Smooth muscle cell (in vitro differentiated cells): Measurements from ENCODE around the gene SLC49A3. TPM values are rescaled to one million over a fixed set of nuclear protein-coding genes. Genes with fewer than 3 reads are reported as not detected.

Experiments used
- DNase-seq: peaks from one replicate; lab custom pipeline; 2025; ENCODE audit not compliant: unreplicated experiment; lab: John Stamatoyannopoulos, UW
- H2AFZ ChIP-seq: fragments of 200-600 bp; sonication (generic); 2 replicates; pipeline ENCODE4 v1.6.0; 2016; ENCODE audit warnings: antibody characterized with exemption, low read depth, mild to moderate bottlenecking
- H3F3A ChIP-seq: fragments of 200-600 bp; sonication (generic); 2 replicates; pipeline ENCODE4 v1.6.0; 2017; ENCODE audit warnings: antibody characterized with exemption, low read depth
- H3K27ac ChIP-seq: fragments of 200-600 bp; sonication (generic); 2 replicates; pipeline ENCODE4 v1.5.1; 2016; ENCODE audit warnings: low read depth, mild to moderate bottlenecking
- H3K27me3 ChIP-seq: fragments of 200-600 bp; sonication (generic); 2 replicates; pipeline ENCODE4 v1.6.1; 2016; ENCODE audit warnings: low read depth, mild to moderate bottlenecking
- H3K36me3 ChIP-seq: fragments of 200-600 bp; sonication (generic); 2 replicates; pipeline ENCODE4 v1.5.1; 2016; ENCODE audit warnings: low read depth
- H3K4me1 ChIP-seq: fragments of 200-600 bp; sonication (generic); 2 replicates; pipeline ENCODE4 v1.5.1; 2016; ENCODE audit warnings: low read depth
- H3K4me2 ChIP-seq: fragments of 200-600 bp; sonication (generic); 2 replicates; pipeline ENCODE4 v1.6.0; 2016; ENCODE audit warnings: mild to moderate bottlenecking
- H3K4me3 ChIP-seq: fragments of 200-600 bp; sonication (generic); 2 replicates; pipeline ENCODE4 v1.5.1; 2016; ENCODE audit warnings: mild to moderate bottlenecking
- H3K79me2 ChIP-seq: fragments of 200-600 bp; sonication (generic); 2 replicates; pipeline ENCODE4 v1.6.0; 2016; ENCODE audit warnings: low read depth, mild to moderate bottlenecking
- H3K9ac ChIP-seq: fragments of 200-600 bp; sonication (generic); 2 replicates; pipeline ENCODE4 v1.6.0; 2016; ENCODE audit warnings: low read depth
- H3K9me3 ChIP-seq: fragments of 200-600 bp; sonication (generic); replicated peaks from 2 replicates; pipeline ENCODE4 v1.5.1; 2016; ENCODE audit warnings: low read depth
- H4K20me1 ChIP-seq: fragments of 200-600 bp; sonication (generic); 2 replicates; pipeline ENCODE4 v1.6.0; 2016; ENCODE audit warnings: low read depth
- WGBS: methylation state at CpG from one replicate; pipeline ENCODE4 v1.1.7; 2016; ENCODE audit warnings: low lambda C conversion rate; 5-methylcytosine and 5-hydroxymethylcytosine counted together
- polyA plus RNA-seq: library from polyadenylated mRNA; unstranded; fragments of >200 nt; fragmentation: Nextera tagmentation; extraction: Ambion mirVana; gene quantifications from 2 replicates; pipeline ENCODE4 v1.2.1, GENCODE V29; 2016
- total RNA-seq: library from RNA; depleted of rRNA; stranded (reverse); fragments of >200 nt; gene quantifications from 2 replicates; pipeline ENCODE4 v1.2.3, GENCODE V29; 2014
- TF ChIP-seq, protein P1 (sequence below): fragments of 200-600 bp; sonication (generic); IDR thresholded peaks from 2 replicates; pipeline ENCODE4 v1.5.1; 2017; ENCODE audit warnings: borderline replicate concordance, mild to moderate bottlenecking, antibody characterized with exemption; ENCODE audit not compliant: insufficient read depth, poor library complexity, severe bottlenecking

The SLC49A3 gene
- total and polyA plus RNA-seq, 2 experiments from 2014 or later: 26.4 to 40.2 TPM

DNA sequence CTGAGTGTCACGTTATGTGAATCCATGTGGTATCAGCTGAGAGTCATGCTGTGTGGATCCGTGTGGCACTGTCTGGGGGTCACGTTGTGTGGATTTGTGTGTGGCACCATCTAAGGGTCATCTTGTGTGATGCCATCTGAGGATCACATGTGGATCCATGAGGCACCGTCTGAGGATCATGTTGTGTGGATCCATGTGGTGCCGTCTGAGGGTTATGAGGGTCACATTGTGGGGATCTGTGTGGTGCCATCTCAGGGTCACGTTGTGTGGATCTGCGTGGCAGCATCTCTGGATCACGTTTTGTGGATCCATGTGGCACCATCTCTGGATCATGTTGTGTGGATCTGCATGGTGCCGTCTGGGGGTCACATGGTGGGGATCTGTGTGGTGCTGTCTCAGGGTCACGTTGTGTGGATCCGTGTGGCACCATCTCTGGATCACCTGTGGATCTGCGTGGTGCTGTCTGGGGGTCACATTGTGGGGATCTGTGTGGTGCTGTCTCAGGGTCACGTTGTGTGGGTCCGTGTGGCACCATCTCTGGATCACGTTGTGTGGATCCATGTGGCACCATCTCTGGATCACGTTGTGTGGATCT is 56.7 kb downstream of the SLC49A3 start:
- WGBS: 83% methylated on average over 16 of the region's 16 CpGs

More for the DNA sequence above, 56.7 kb downstream of the SLC49A3 start:
- Histone ChIP-seq H3K4me2 (no peak overlapping the region), H3K9ac (no peak overlapping the region), H3K27ac (no peak overlapping the region), H3K4me1 (no peaks in the 10 kb centered on the region), H3K4me3 (no peak overlapping the region), H3K36me3 (no peaks in the 10 kb centered on the region), H4K20me1 (no peaks in the 10 kb centered on the region), H3K27me3 (no peaks in the 10 kb centered on the region), H3K79me2 (no peaks in the 10 kb centered on the region), H3K9me3 (no peaks in the 10 kb centered on the region), H2AFZ (no peak overlapping the region), H3F3A (no peaks in the 10 kb centered on the region)
- no peak for DNase-seq
- TF ChIP-seq, protein P1, sequence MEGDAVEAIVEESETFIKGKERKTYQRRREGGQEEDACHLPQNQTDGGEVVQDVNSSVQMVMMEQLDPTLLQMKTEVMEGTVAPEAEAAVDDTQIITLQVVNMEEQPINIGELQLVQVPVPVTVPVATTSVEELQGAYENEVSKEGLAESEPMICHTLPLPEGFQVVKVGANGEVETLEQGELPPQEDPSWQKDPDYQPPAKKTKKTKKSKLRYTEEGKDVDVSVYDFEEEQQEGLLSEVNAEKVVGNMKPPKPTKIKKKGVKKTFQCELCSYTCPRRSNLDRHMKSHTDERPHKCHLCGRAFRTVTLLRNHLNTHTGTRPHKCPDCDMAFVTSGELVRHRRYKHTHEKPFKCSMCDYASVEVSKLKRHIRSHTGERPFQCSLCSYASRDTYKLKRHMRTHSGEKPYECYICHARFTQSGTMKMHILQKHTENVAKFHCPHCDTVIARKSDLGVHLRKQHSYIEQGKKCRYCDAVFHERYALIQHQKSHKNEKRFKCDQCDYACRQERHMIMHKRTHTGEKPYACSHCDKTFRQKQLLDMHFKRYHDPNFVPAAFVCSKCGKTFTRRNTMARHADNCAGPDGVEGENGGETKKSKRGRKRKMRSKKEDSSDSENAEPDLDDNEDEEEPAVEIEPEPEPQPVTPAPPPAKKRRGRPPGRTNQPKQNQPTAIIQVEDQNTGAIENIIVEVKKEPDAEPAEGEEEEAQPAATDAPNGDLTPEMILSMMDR: no peak

Other genes starting within 250 kb of the SLC49A3 start
- 21.8 and 37.1 TPM in 2 replicates for gene ZNF721, start 190.0 kb downstream of the SLC49A3 start, total RNA-seq
- 14.9 and 25.5 TPM in 2 replicates for gene ZNF721, start 190.0 kb downstream of the SLC49A3 start, polyA plus RNA-seq
- gene PIGG, start 189.9 kb downstream of the SLC49A3 start, total RNA-seq: 28.7 and 44.3 TPM in 2 replicates
- 42.1 and 53.4 TPM in 2 replicates for gene PIGG, start 189.9 kb downstream of the SLC49A3 start, polyA plus RNA-seq
- not detected in 2 replicates for gene TMEM271, start 112.9 kb downstream of the SLC49A3 start, total RNA-seq
- gene TMEM271, start 112.9 kb downstream of the SLC49A3 start, polyA plus RNA-seq: not detected in 2 replicates
- 5.1 and 9.8 TPM in 2 replicates for gene PDE6B, start 63.6 kb downstream of the SLC49A3 start, total RNA-seq
- 7.6 and 9.0 TPM in 2 replicates for gene PDE6B, start 63.6 kb downstream of the SLC49A3 start, polyA plus RNA-seq
- 95.4 and 152 TPM in 2 replicates for gene ATP5ME, start 14.9 kb downstream of the SLC49A3 start, total RNA-seq
- gene ATP5ME, start 14.9 kb downstream of the SLC49A3 start, polyA plus RNA-seq: 699 and 733 TPM in 2 replicates
- gene MYL5, start 14.6 kb downstream of the SLC49A3 start, total RNA-seq: 6.8 and 22.1 TPM in 2 replicates
- 6.7 and 12.5 TPM in 2 replicates for gene MYL5, start 14.6 kb downstream of the SLC49A3 start, polyA plus RNA-seq
- 45.4 and 57.5 TPM in 2 replicates for gene PCGF3, start 16.7 kb upstream of the SLC49A3 start, total RNA-seq
- 29.6 and 30.9 TPM in 2 replicates for gene PCGF3, start 16.7 kb upstream of the SLC49A3 start, polyA plus RNA-seq
- gene CPLX1, start 137.0 kb upstream of the SLC49A3 start, total RNA-seq: 0.58 TPM in 1 of 2 replicates, not detected in the other
- gene CPLX1, start 137.0 kb upstream of the SLC49A3 start, polyA plus RNA-seq: not detected in 2 replicates
- 57.3 and 85.4 TPM in 2 replicates for gene GAK, start 243.2 kb upstream of the SLC49A3 start, total RNA-seq
- 56.2 and 75.4 TPM in 2 replicates for gene GAK, start 243.2 kb upstream of the SLC49A3 start, polyA plus RNA-seq
- gene TMEM175, start 243.3 kb upstream of the SLC49A3 start, total RNA-seq: 20.6 and 30.4 TPM in 2 replicates
- gene TMEM175, start 243.3 kb upstream of the SLC49A3 start, polyA plus RNA-seq: 27.6 and 35.2 TPM in 2 replicates